Astrocyte (in vitro differentiated cells and primary cell): ENCODE measurements around the gene PDE11A.

Experiments
- EZH2 ChIP-seq: IDR thresholded peaks from 2 replicates; pipeline ENCODE4 v1.6.1; 2012; ENCODE audit warnings: mild to moderate bottlenecking, low read length, inconsistent platforms; ENCODE audit not compliant: insufficient read depth
- TF ChIP-seq, protein P1 (sequence below): IDR thresholded peaks from 2 replicates; pipeline ENCODE4 v1.5.1; 2011; ENCODE audit warnings: low read depth, mild to moderate bottlenecking, inconsistent platforms, low read length, moderate library complexity; ENCODE audit not compliant: insufficient read depth

- TF ChIP-seq, protein P1, sequence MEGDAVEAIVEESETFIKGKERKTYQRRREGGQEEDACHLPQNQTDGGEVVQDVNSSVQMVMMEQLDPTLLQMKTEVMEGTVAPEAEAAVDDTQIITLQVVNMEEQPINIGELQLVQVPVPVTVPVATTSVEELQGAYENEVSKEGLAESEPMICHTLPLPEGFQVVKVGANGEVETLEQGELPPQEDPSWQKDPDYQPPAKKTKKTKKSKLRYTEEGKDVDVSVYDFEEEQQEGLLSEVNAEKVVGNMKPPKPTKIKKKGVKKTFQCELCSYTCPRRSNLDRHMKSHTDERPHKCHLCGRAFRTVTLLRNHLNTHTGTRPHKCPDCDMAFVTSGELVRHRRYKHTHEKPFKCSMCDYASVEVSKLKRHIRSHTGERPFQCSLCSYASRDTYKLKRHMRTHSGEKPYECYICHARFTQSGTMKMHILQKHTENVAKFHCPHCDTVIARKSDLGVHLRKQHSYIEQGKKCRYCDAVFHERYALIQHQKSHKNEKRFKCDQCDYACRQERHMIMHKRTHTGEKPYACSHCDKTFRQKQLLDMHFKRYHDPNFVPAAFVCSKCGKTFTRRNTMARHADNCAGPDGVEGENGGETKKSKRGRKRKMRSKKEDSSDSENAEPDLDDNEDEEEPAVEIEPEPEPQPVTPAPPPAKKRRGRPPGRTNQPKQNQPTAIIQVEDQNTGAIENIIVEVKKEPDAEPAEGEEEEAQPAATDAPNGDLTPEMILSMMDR, result no peak
- no peak for TF ChIP-seq EZH2
Measured at GRCh38 chr2:177740700-177741099, 331.9 kb downstream of the PDE11A start.
